OCI-LY3 (cell line): ENCODE measurements around the gene SMC2.

ENCODE experiments used
- H2AFZ ChIP-seq: fragments of 200-600, 300-600 bp; shearing (Covaris generic); 2 replicates; pipeline ENCODE4 v1.6.0; 2014; ENCODE audit warnings: antibody characterized with exemption, low read depth, low read length
- H3K27ac ChIP-seq: fragments of 200-600, 300-600 bp; sonication (generic); 2 replicates; pipeline ENCODE4 v1.5.1; 2014; ENCODE audit warnings: mild to moderate bottlenecking, low read length, moderate library complexity, mixed read lengths
- H3K27me3 ChIP-seq: fragments of 200-600, 300-600 bp; sonication (generic); 2 replicates; pipeline ENCODE4 v1.6.1; 2014; ENCODE audit warnings: low read depth, low read length, mixed read lengths
- H3K36me3 ChIP-seq: fragments of 200-600, 300-600 bp; sonication (generic); replicated peaks from 2 replicates; pipeline ENCODE3; 2014; ENCODE audit warnings: low read depth, low read length, mixed read lengths
- H3K4me1 ChIP-seq: fragments of 300-600, 200-600 bp; sonication (generic); 2 replicates; pipeline ENCODE4 v1.6.1; 2014; ENCODE audit warnings: low read length, mixed read lengths
- H3K4me2 ChIP-seq: fragments of 200-600, 300-600 bp; sonication (generic); 2 replicates; pipeline ENCODE4 v1.6.1; 2014; ENCODE audit warnings: low read length, mixed read lengths
- H3K4me3 ChIP-seq: fragments of 300-600, 200-600 bp; sonication (generic); 2 replicates; pipeline ENCODE4 v1.5.1; 2014; ENCODE audit warnings: antibody characterized with exemption, mild to moderate bottlenecking, low read length, moderate library complexity
- H3K79me2 ChIP-seq: fragments of 300-600, 200-600 bp; shearing (Covaris generic); 2 replicates; pipeline ENCODE4 v1.6.1; 2014; ENCODE audit warnings: mild to moderate bottlenecking, low read length, mixed read lengths
- H3K9ac ChIP-seq: fragments of 300-600, 200-600 bp; shearing (Covaris generic); 2 replicates; pipeline ENCODE4 v1.6.0; 2014; ENCODE audit warnings: mild to moderate bottlenecking, low read length, moderate library complexity
- H3K9me3 ChIP-seq: fragments of 200-600, 300-600 bp; shearing (Covaris generic); 2 replicates; pipeline ENCODE4 v1.6.1; 2014; ENCODE audit warnings: low read length, mixed read lengths; ENCODE audit not compliant: insufficient read depth
- H4K20me1 ChIP-seq: fragments of 200-600, 300-600 bp; sonication (generic); 2 replicates; pipeline ENCODE4 v1.6.1; 2016; ENCODE audit warnings: low read length, mixed read lengths; ENCODE audit not compliant: insufficient read depth
- CTCF ChIP-seq: fragments of 200-600, 300-600 bp; sonication (generic); IDR thresholded peaks from 2 replicates; pipeline ENCODE4 v1.5.1; 2014; ENCODE audit warnings: antibody characterized with exemption, low read length, low read depth
- EZH2phosphoT487 ChIP-seq: fragments of 200-600 bp; shearing (Covaris generic); IDR thresholded peaks from 2 replicates; pipeline ENCODE4 v1.6.1; 2018; ENCODE audit warnings: antibody characterized with exemption, mixed run types, low read depth

SMC2 gene

GRCh38 chr9:104091708-104092107, 2.4 kb upstream of the SMC2 start:
- H3K79me2 ChIP-seq, result peaks cover 35% of the 10 kb centered on the region
- H3K27me3 ChIP-seq, result no peaks in the 10 kb centered on the region
- no peak overlapping the region for H2AFZ ChIP-seq
- H3K9me3 ChIP-seq, result no peaks in the 10 kb centered on the region
- peaks cover 21% of the 10 kb centered on the region for H3K4me1 ChIP-seq
- H3K36me3 ChIP-seq, result no peaks in the 10 kb centered on the region
- H3K27ac ChIP-seq, result no peak overlapping the region
- no peak overlapping the region for H3K9ac ChIP-seq
- no peak for TF ChIP-seq CTCF
- TF ChIP-seq EZH2phosphoT487, result no peak
- H4K20me1 ChIP-seq, result no peaks in the 10 kb centered on the region
- no peak overlapping the region for H3K4me2 ChIP-seq
- no peak overlapping the region for H3K4me3 ChIP-seq

- Histone ChIP-seq H3K27me3 (no peaks in the 10 kb centered on the region), H3K27ac (no peak overlapping the region), H3K4me1 (peaks cover 21% of the 10 kb centered on the region), H4K20me1 (no peaks in the 10 kb centered on the region), H2AFZ (no peak overlapping the region), H3K4me3 (peak overlapping the region; percentile 99; the same call in 1 of the 2 replicates), H3K79me2 (peaks cover 38% of the 10 kb centered on the region), H3K9ac (no peak overlapping the region), H3K4me2 (peak overlapping the region; percentile 81; the same call in 1 of the 2 replicates), H3K9me3 (no peaks in the 10 kb centered on the region), H3K36me3 (no peaks in the 10 kb centered on the region)
- no peak for TF ChIP-seq CTCF
- TF ChIP-seq EZH2phosphoT487, result no peak
Observed at GRCh38 chr9:104092192-104092591, 1.9 kb upstream of the SMC2 start.

- Histone ChIP-seq H4K20me1 (no peaks in the 10 kb centered on the region), H2AFZ (peak overlapping the region; percentile 99), H3K4me1 (peaks cover 21% of the 10 kb centered on the region), H3K27me3 (no peaks in the 10 kb centered on the region), H3K9me3 (no peaks in the 10 kb centered on the region), H3K36me3 (no peaks in the 10 kb centered on the region), H3K4me2 (peak overlapping the region; percentile 81), H3K4me3 (peak overlapping the region; percentile 99), H3K27ac (peak overlapping the region; percentile 82), H3K9ac (peak overlapping the region; percentile 96), H3K79me2 (peaks cover 47% of the 10 kb centered on the region)
- no peak for TF ChIP-seq CTCF
- TF ChIP-seq EZH2phosphoT487, result no peak
Observed at GRCh38 chr9:104092875-104093600, 1.1 kb upstream of the SMC2 start.

- Histone ChIP-seq H2AFZ (peak overlapping the region; percentile 99), H3K27me3 (no peaks in the 10 kb centered on the region), H4K20me1 (no peaks in the 10 kb centered on the region), H3K9me3 (no peaks in the 10 kb centered on the region), H3K9ac (peak overlapping the region; percentile 96), H3K79me2 (peaks cover 50% of the 10 kb centered on the region), H3K4me2 (peak overlapping the region; percentile 81), H3K4me3 (peak overlapping the region; percentile 99), H3K27ac (peak overlapping the region; percentile 82), H3K36me3 (no peaks in the 10 kb centered on the region), H3K4me1 (peaks cover 21% of the 10 kb centered on the region)
- no peak for TF ChIP-seq CTCF
- no peak for TF ChIP-seq EZH2phosphoT487
Observed at GRCh38 chr9:104094534-104095015, 466 bp downstream of the SMC2 start.
